ENCODE measurements around the gene CSNK1G2. TPM values are rescaled to one million over a fixed set of nuclear protein-coding genes. Genes with fewer than 3 reads are reported as not detected.

CSNK1G2 gene
- total and polyA plus RNA-seq, 2 donors (not counting 1 experiment from before 2014, with no cell fraction given): 154 to 288 TPM

DNA sequence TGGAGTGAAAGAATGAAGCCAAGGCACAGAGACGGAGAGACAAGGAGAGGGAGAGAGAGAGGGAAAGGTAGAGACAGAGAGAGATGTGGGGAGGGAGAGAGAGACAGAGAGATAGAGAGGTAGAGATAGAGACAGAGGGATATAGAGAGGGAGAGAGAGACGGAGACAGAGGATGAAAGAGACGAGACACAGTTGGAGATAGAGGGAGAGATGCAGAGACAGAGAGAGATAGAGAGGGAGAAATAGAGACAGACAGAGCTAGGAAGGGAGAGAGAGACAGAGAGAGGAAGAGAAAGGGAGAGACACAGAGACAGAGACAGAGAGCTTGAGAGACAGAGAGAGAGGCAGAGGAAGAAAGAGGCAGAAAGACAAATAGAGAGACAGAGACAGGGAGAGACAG is 4.5 kb upstream of the CSNK1G2 start:
- Mint-ChIP-seq H3K4me3 (no peak overlapping the region), H3K4me1 (peaks cover 46% of the 10 kb centered on the region), H3K27ac (peak overlapping the region; percentile 18), H3K27me3 (no peaks in the 10 kb centered on the region), H3K9me3 (ENCODE audit: insufficient read depth) (peaks cover 2% of the 10 kb centered on the region)
- H3K27ac ChIP-seq (ENCODE audit: low read length in 2 of 2): peak overlapping the region in 1 of 2 donors; percentile 14
- no peak for ATAC-seq (ENCODE audit: low read depth)
- no peak overlapping the region for H3K9ac ChIP-seq (ENCODE audit: low read length)
- intact Hi-C loops (cut with micrococcal nuclease): no loop called here
- H3K4me1 ChIP-seq (ENCODE audit: control insufficient read depth in 2 of 2, insufficient read depth in 2 of 2, low read length in 2 of 2): peaks cover 35 to 57% of the 10 kb centered on the region in 2 donors
- WGBS (ENCODE audit: insufficient coverage): 97% methylated on average over 3 of the region's 3 CpGs
- no peak for TF ChIP-seq EZH2 (IDR thresholded peaks at IDR 0.05; ENCODE audit: borderline replicate concordance, insufficient read depth, low read depth, low read length, poor library complexity, severe bottlenecking)
- TF ChIP-seq, protein P1, sequence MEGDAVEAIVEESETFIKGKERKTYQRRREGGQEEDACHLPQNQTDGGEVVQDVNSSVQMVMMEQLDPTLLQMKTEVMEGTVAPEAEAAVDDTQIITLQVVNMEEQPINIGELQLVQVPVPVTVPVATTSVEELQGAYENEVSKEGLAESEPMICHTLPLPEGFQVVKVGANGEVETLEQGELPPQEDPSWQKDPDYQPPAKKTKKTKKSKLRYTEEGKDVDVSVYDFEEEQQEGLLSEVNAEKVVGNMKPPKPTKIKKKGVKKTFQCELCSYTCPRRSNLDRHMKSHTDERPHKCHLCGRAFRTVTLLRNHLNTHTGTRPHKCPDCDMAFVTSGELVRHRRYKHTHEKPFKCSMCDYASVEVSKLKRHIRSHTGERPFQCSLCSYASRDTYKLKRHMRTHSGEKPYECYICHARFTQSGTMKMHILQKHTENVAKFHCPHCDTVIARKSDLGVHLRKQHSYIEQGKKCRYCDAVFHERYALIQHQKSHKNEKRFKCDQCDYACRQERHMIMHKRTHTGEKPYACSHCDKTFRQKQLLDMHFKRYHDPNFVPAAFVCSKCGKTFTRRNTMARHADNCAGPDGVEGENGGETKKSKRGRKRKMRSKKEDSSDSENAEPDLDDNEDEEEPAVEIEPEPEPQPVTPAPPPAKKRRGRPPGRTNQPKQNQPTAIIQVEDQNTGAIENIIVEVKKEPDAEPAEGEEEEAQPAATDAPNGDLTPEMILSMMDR (IDR thresholded peaks at IDR 0.05): no peak
- no peak overlapping the region for H2AFZ ChIP-seq (ENCODE audit: insufficient read depth, low read depth, low read length, poor library complexity, severe bottlenecking)
- peaks cover 0 to 4% of the 10 kb centered on the region in 2 experiments for H3K36me3 ChIP-seq (replicated peaks in 1 of 2; ENCODE audit: control extremely low read depth in 1 of 2, control insufficient read depth in 1 of 2, extremely low read depth in 1 of 2, insufficient read depth in 2 of 2, low read length in 1 of 2)
- H3K79me2 ChIP-seq (ENCODE audit: control insufficient read depth, insufficient read depth, low read length): peaks cover 51% of the 10 kb centered on the region
- H3K4me2 ChIP-seq (replicated peaks; ENCODE audit: low read depth, low read length, poor library complexity, severe bottlenecking): no peak overlapping the region
- POLR2A ChIA-PET: interaction anchor here (1.6 kb wide), 1 partner anchor 9 kb away, joined by 5 read pairs; no protein-coding TSS in a partner anchor
- H4K20me1 ChIP-seq (ENCODE audit: control insufficient read depth, insufficient read depth, low read length, poor library complexity, severe bottlenecking): no peaks in the 10 kb centered on the region
- H3K4me3 ChIP-seq (ENCODE audit: control extremely low read depth in 1 of 5, extremely low read depth in 1 of 5, insufficient read depth in 1 of 5, low read depth in 2 of 5, low read length in 4 of 5): no peak overlapping the region
- DNase-seq: no peak
- no peaks in the 10 kb centered on the region for H3K27me3 ChIP-seq (replicated peaks in 1 of 4; ENCODE audit: control extremely low read depth in 1 of 4, control insufficient read depth in 3 of 4, insufficient read depth in 4 of 4, low read length in 3 of 4)
- peaks cover 0 to 20% (median 3%) of the 10 kb centered on the region in 3 donors for H3K9me3 ChIP-seq (ENCODE audit: control extremely low read depth in 1 of 3, control insufficient read depth in 2 of 3, insufficient read depth in 1 of 3, low read length in 2 of 3)
- CTCF ChIA-PET: interaction anchor here (0.9 to 1.4 kb wide), 3 partner anchors 10 to 380 kb away, joined by 3 read pairs; no protein-coding TSS in a partner anchor

DNA sequence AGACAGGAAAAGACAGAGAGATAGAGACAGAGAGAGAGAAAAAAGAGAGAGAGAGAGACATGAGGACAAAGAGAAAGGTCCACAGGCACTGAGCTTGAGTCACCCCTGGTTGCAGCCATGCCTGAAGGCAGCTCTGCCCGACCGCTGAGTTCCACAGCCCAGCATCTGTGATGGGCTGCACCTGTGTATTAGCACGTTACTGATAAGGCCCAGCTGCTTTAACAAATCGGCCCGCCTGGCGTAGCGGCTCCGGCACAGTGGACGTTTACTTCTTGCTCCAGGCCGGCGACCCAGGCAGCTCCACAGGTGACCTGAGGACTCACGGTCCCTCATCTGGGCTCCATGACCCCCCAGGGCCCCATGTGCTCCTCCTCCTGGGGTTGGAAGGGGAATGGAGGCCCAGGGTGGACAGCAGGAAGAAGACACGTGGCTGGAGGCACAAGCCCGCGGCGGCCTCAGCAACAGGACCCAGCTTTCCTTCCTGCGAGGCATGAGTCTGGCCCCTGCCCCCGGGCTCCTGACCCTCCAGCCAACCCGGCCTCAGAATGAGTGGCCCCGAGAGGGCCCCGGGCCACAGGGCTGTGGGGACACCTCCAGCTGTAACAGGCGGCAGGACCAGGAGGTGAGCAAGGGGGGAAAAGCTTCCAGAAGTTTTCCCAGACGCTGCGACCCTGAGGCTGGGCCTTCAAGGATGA is 3.9 kb upstream of the CSNK1G2 start:
- H3K4me2 ChIP-seq (replicated peaks; ENCODE audit: low read depth, low read length, poor library complexity, severe bottlenecking): no peak overlapping the region
- no peak overlapping the region for H2AFZ ChIP-seq (ENCODE audit: insufficient read depth, low read depth, low read length, poor library complexity, severe bottlenecking)
- no peak for ATAC-seq (ENCODE audit: low read depth)
- DNase-seq: no peak
- no peaks in the 10 kb centered on the region for H3K27me3 ChIP-seq (replicated peaks in 1 of 4; ENCODE audit: control extremely low read depth in 1 of 4, control insufficient read depth in 3 of 4, insufficient read depth in 4 of 4, low read length in 3 of 4)
- H3K4me1 ChIP-seq (ENCODE audit: control insufficient read depth in 2 of 2, insufficient read depth in 2 of 2, low read length in 2 of 2): peaks cover 35 to 51% of the 10 kb centered on the region in 2 donors
- 93% methylated on average over 22 of the region's 24 CpGs for WGBS (ENCODE audit: insufficient coverage)
- H3K36me3 ChIP-seq (replicated peaks in 1 of 2; ENCODE audit: control extremely low read depth in 1 of 2, control insufficient read depth in 1 of 2, extremely low read depth in 1 of 2, insufficient read depth in 2 of 2, low read length in 1 of 2): peaks cover 0 to 4% of the 10 kb centered on the region in 2 experiments
- no peak overlapping the region for H3K4me3 ChIP-seq (ENCODE audit: control extremely low read depth in 1 of 5, extremely low read depth in 1 of 5, insufficient read depth in 1 of 5, low read depth in 2 of 5, low read length in 4 of 5)
- no peak overlapping the region for H3K9ac ChIP-seq (ENCODE audit: low read length)
- POLR2A ChIA-PET: interaction anchor here (1.6 kb wide), 1 partner anchor 9 kb away, joined by 5 read pairs; no protein-coding TSS in a partner anchor
- Mint-ChIP-seq H3K9me3 (ENCODE audit: insufficient read depth) (peaks cover 2% of the 10 kb centered on the region), H3K4me3 (no peak overlapping the region), H3K27me3 (no peaks in the 10 kb centered on the region), H3K4me1 (peaks cover 41% of the 10 kb centered on the region), H3K27ac (peak overlapping the region; percentile 63)
- peak overlapping the region in 1 of 2 donors; percentile 14 for H3K27ac ChIP-seq (ENCODE audit: low read length in 2 of 2)
- H3K9me3 ChIP-seq (ENCODE audit: control extremely low read depth in 1 of 3, control insufficient read depth in 2 of 3, insufficient read depth in 1 of 3, low read length in 2 of 3): peaks cover 0 to 20% (median 3%) of the 10 kb centered on the region in 3 donors
- intact Hi-C loops (cut with micrococcal nuclease): no loop called here
- peaks cover 4% of the 10 kb centered on the region for H4K20me1 ChIP-seq (ENCODE audit: control insufficient read depth, insufficient read depth, low read length, poor library complexity, severe bottlenecking)
- peaks cover 52% of the 10 kb centered on the region for H3K79me2 ChIP-seq (ENCODE audit: control insufficient read depth, insufficient read depth, low read length)
- no peak for TF ChIP-seq EZH2 (IDR thresholded peaks at IDR 0.05; ENCODE audit: borderline replicate concordance, insufficient read depth, low read depth, low read length, poor library complexity, severe bottlenecking)
- TF ChIP-seq, protein P1 (IDR thresholded peaks at IDR 0.05): no peak
- CTCF ChIA-PET: interaction anchor here (0.7 to 1.4 kb wide), 3 partner anchors 9 to 379 kb away, joined by 3 to 4 read pairs (median 3); no protein-coding TSS in a partner anchor
